ENCODE measurements around the gene TMEM255B. TPM values are rescaled to one million over a fixed set of nuclear protein-coding genes. Genes with fewer than 3 reads are reported as not detected.

The TMEM255B gene
- total RNA-seq, 1 experiment from 2014 or later = 7.7 TPM

DNA sequence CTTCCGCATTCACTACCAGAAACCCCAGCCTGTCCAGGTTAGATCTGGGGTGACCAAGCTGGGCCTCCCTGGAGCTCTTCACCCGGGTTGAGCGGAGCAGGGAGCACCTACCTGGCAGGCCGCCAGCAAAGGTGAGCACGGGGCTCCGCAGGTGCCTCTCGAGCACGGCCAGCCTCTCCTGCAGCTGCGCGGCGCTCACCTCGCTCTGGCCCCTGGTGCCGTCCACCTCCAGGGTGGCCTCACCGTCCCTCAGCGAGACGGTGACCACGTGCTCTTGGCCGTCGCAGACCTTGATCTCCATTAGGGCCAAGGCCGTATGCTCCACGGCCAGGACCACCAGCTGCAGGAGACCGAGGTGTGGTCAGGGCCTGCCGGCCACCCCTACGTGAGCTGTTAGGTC, 62.8 kb downstream of the TMEM255B start:
- no peaks in the 10 kb centered on the region for H3K9me2 ChIP-seq (ENCODE audit: insufficient read depth)
- CTCF ChIA-PET = no interaction called here
- no peaks in the 10 kb centered on the region for H3K9me3 ChIP-seq (ENCODE audit: control insufficient read depth in 1 of 2, insufficient read depth in 1 of 2, low read depth in 1 of 2, low read length in 2 of 2)
- no peak overlapping the region for H3K9ac ChIP-seq (ENCODE audit: low read length)
- no peaks in the 10 kb centered on the region for H3K27me3 ChIP-seq (ENCODE audit: insufficient read depth, low read length)
- H3K4me2 ChIP-seq (ENCODE audit: low read length) = no peak overlapping the region
- no TSS peak for BruUV-seq (replicated peaks)
- H3K36me3 ChIP-seq (ENCODE audit: control insufficient read depth in 1 of 2, insufficient read depth in 2 of 2, low read length in 2 of 2) = peaks cover 8 to 15% of the 10 kb centered on the region in 2 experiments; a peak in 2 of 4 replicates
- no peaks in the 10 kb centered on the region for H4K20me1 ChIP-seq (ENCODE audit: insufficient read depth)
- TF ChIP-seq ZFX (IDR thresholded peaks at IDR 0.05) (no peak), SP1 (IDR thresholded peaks at IDR 0.05; ENCODE audit: low read depth) (no peak), CEBPB (IDR thresholded peaks at IDR 0.05; ENCODE audit: low read depth) (no peak), ELF1 (IDR thresholded peaks at IDR 0.05; ENCODE audit: borderline replicate concordance, low read depth) (no peak)
- TF ChIP-seq, protein P1, sequence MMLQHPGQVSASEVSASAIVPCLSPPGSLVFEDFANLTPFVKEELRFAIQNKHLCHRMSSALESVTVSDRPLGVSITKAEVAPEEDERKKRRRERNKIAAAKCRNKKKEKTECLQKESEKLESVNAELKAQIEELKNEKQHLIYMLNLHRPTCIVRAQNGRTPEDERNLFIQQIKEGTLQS (IDR thresholded peaks at IDR 0.05) = no peak
- TF ChIP-seq, protein P2, sequence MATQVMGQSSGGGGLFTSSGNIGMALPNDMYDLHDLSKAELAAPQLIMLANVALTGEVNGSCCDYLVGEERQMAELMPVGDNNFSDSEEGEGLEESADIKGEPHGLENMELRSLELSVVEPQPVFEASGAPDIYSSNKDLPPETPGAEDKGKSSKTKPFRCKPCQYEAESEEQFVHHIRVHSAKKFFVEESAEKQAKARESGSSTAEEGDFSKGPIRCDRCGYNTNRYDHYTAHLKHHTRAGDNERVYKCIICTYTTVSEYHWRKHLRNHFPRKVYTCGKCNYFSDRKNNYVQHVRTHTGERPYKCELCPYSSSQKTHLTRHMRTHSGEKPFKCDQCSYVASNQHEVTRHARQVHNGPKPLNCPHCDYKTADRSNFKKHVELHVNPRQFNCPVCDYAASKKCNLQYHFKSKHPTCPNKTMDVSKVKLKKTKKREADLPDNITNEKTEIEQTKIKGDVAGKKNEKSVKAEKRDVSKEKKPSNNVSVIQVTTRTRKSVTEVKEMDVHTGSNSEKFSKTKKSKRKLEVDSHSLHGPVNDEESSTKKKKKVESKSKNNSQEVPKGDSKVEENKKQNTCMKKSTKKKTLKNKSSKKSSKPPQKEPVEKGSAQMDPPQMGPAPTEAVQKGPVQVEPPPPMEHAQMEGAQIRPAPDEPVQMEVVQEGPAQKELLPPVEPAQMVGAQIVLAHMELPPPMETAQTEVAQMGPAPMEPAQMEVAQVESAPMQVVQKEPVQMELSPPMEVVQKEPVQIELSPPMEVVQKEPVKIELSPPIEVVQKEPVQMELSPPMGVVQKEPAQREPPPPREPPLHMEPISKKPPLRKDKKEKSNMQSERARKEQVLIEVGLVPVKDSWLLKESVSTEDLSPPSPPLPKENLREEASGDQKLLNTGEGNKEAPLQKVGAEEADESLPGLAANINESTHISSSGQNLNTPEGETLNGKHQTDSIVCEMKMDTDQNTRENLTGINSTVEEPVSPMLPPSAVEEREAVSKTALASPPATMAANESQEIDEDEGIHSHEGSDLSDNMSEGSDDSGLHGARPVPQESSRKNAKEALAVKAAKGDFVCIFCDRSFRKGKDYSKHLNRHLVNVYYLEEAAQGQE (IDR thresholded peaks at IDR 0.05; ENCODE audit: low read depth) = no peak
- ATAC-seq (no peak), DNase-seq (ENCODE audit: low read depth, low spot score) (no peak)
- intact Hi-C loops (cut with micrococcal nuclease) = no loop called here
- H3K4me1 ChIP-seq (ENCODE audit: control insufficient read depth in 1 of 2, insufficient read depth in 2 of 2, low read length in 2 of 2) = peaks cover 0 to 2% of the 10 kb centered on the region in 2 experiments; a peak in 2 of 4 replicates
- RAD21 ChIA-PET (ENCODE audit: low non-redundant PET in 1 of 2, low total read pairs in 2 of 2, uncharacterized antibody in 2 of 2, unreplicated experiment in 2 of 2) = no interaction called here
- no peak overlapping the region for H3K4me3 ChIP-seq (replicated peaks in 1 of 2; ENCODE audit: low read depth in 1 of 2, low read length in 2 of 2)
- no peak overlapping the region for H3K27ac ChIP-seq (ENCODE audit: low read depth, low read length)
- H2AFZ ChIP-seq (ENCODE audit: low read depth, low read length, poor library complexity, severe bottlenecking) = no peak overlapping the region
- peaks cover 56% of the 10 kb centered on the region for H3K79me2 ChIP-seq (ENCODE audit: insufficient read depth, low read length)
- POLR2A ChIA-PET = no interaction called here

DNA sequence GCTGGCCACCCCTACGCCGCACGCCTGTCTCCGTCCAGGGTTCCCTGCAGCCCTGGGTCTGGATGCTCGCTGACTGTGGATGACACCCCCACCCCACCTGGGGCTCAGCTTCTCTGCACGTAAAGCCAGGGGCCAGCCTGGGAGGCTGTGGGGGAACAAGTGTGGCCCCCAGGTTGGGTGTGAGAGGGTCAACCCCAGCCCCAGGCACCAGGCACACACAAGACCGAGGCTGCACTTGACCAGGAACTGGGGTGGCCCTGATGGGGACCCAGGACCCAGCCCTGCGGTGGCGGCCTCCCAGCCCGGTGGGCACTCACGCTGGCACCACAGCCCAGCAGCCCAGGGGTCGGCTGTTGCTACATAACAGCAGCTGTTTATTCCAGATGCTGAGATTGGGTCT, 63.2 kb downstream of the TMEM255B start:
- Histone ChIP-seq H3K36me3 (ENCODE audit: control insufficient read depth in 1 of 2, insufficient read depth in 2 of 2, low read length in 2 of 2) (peaks cover 10 to 19% of the 10 kb centered on the region in 2 experiments; a peak in 2 of 4 replicates), H3K9me2 (ENCODE audit: insufficient read depth) (no peaks in the 10 kb centered on the region), H3K79me2 (ENCODE audit: insufficient read depth, low read length) (peaks cover 54% of the 10 kb centered on the region), H3K27me3 (ENCODE audit: insufficient read depth, low read length) (no peaks in the 10 kb centered on the region), H3K9ac (ENCODE audit: low read length) (no peak overlapping the region), H3K9me3 (ENCODE audit: control insufficient read depth in 1 of 2, insufficient read depth in 1 of 2, low read depth in 1 of 2, low read length in 2 of 2) (no peaks in the 10 kb centered on the region), H4K20me1 (ENCODE audit: insufficient read depth) (no peaks in the 10 kb centered on the region), H3K4me2 (ENCODE audit: low read length) (no peak overlapping the region), H3K27ac (ENCODE audit: low read depth, low read length) (no peak overlapping the region), H3K4me1 (ENCODE audit: control insufficient read depth in 1 of 2, insufficient read depth in 2 of 2, low read length in 2 of 2) (no peaks in the 10 kb centered on the region; a peak in 1 of 4 replicates), H3K4me3 (replicated peaks in 1 of 2; ENCODE audit: low read depth in 1 of 2, low read length in 2 of 2) (no peak overlapping the region), H2AFZ (ENCODE audit: low read depth, low read length, poor library complexity, severe bottlenecking) (no peak overlapping the region)
- ChIA-PET CTCF (no interaction called here), RAD21 (ENCODE audit: low non-redundant PET in 1 of 2, low total read pairs in 2 of 2, uncharacterized antibody in 2 of 2, unreplicated experiment in 2 of 2) (no interaction called here), POLR2A (no interaction called here)
- no TSS peak for BruUV-seq (replicated peaks)
- ATAC-seq = peak; percentile 6; the same call in 1 of the 2 replicates
- intact Hi-C loops (cut with micrococcal nuclease) = no loop called here
- no peak for DNase-seq (ENCODE audit: low read depth, low spot score)
- no peak for TF ChIP-seq ZNF274 (IDR thresholded peaks at IDR 0.05; ENCODE audit: low read depth, low read length)
- TF ChIP-seq EZH2 (IDR thresholded peaks at IDR 0.05) = no peak
- TF ChIP-seq TCF7L2 (IDR thresholded peaks at IDR 0.05; ENCODE audit: borderline replicate concordance, extremely low read depth, insufficient read depth, insufficient read length) = no peak
- TF ChIP-seq, protein P3, sequence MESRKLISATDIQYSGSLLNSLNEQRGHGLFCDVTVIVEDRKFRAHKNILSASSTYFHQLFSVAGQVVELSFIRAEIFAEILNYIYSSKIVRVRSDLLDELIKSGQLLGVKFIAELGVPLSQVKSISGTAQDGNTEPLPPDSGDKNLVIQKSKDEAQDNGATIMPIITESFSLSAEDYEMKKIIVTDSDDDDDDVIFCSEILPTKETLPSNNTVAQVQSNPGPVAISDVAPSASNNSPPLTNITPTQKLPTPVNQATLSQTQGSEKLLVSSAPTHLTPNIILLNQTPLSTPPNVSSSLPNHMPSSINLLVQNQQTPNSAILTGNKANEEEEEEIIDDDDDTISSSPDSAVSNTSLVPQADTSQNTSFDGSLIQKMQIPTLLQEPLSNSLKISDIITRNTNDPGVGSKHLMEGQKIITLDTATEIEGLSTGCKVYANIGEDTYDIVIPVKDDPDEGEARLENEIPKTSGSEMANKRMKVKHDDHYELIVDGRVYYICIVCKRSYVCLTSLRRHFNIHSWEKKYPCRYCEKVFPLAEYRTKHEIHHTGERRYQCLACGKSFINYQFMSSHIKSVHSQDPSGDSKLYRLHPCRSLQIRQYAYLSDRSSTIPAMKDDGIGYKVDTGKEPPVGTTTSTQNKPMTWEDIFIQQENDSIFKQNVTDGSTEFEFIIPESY (IDR thresholded peaks at IDR 0.05; ENCODE audit: extremely low read depth, insufficient replicate concordance, low read length) = no peak
- no peak for TF ChIP-seq EZH2phosphoT487 (IDR thresholded peaks at IDR 0.05; ENCODE audit: borderline replicate concordance)
- TF ChIP-seq FOSL1 (IDR thresholded peaks at IDR 0.05; ENCODE audit: low read depth) = no peak
- TF ChIP-seq ELF1 (IDR thresholded peaks at IDR 0.05; ENCODE audit: borderline replicate concordance, low read depth) = no peak
- no peak for TF ChIP-seq EGR1 (IDR thresholded peaks at IDR 0.05; ENCODE audit: low read depth)
- TF ChIP-seq SIN3A (IDR thresholded peaks at IDR 0.05; ENCODE audit: low read depth) = no peak
- no peak for TF ChIP-seq SRF (IDR thresholded peaks at IDR 0.05; ENCODE audit: low read depth)
- TF ChIP-seq JUND (IDR thresholded peaks at IDR 0.05) = no peak
